Activated CD8-positive, alpha-beta memory T cell treated with anti-CD3 and anti-CD28 coated beads, Interleukin-2, amount 50 U/mL, for 24 hours (primary cell): ENCODE measurements around the gene NPAS3.

Source experiments
- DNase-seq: peaks from one replicate; pipeline ENCODE4 v3.0.0-alpha.2; 2020; ENCODE audit errors: extremely low read depth

NPAS3 gene

DNA sequence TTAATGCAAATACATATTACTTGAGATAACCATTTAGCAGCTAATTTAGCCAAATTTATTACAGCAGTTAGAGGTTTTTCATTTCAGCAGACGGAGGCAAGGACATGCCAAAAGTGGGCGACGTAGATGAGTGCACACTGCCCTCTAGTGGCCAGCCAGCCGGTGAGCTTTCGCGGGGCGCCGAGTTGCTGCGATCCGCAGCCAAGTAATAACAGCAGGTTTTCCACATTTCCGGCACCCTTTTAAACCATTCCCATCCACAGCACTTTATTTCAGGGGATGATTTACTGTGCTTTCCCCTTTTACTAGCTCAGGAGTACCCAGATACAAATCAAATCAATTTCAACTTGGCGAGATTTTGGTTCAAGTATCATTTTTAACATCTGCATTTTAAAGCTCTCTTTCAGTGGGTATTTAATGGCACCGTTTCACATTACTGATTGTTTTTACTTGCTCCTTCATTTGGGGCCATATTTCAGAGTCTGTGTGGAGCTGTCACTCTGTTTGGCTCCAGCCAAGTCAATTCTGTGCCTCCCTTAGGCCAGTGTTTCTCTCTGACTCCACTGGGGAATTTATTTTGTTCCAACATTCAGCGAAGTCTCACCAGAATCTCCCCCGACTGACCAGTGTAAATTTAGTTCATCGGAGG is 854.2 kb downstream of the NPAS3 start:
- peak; percentile 32 for DNase-seq

DNA sequence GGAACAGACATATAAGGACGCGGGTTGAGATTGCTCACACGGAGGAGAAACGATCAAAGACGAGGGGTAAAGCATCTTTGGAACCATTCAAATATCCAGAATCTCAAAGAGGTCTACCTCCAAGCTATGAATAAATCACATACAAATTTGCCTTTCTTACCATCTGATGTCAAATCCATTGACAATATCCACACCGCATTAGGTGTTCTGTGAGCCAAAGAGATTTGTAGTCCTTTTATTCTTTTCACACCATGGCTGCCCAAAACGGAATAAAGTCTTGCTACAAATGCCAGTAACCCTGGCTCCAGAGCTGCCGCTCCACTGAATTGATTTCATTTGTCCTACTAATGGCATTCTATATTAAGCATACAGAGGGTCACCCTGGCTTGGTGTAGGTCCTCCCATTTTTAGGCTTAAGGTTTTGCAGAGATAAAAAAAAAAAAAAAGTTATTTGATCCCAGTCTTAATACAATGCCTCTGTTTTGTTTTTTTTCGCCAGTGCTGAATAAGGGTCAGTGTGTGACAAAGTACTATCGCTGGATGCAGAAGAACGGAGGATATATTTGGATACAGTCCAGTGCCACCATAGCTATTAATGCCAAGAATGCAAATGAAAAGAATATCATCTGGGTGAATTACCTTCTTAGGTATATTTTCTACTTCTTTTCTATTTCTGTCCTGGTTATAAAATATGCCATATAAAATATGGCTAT is 854.9 kb downstream of the NPAS3 start:
- no peak for DNase-seq

DNA sequence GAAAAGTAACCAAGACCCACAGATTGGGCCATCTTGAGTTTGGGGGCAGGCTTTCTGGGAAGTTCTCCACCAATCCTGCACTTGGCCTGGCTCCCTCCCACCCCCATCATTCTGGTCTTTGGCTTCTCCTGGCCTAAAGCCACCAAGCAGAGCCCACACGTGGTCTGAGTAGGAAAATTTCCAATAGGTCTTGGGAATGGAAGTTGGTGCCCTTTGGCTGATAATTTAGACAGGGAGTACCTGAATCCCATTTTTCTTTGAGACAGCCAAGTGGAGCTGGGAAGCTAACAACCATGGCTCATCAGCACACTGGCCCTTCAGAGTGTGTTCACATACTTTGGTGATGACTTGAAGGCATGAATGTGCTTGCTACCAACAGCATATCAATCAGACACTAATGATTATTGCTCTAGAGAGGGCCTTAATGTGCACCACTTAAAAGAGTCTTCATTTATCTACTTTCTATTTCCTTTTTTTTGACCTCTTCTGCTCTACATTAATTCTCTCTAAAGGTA is 856.2 kb downstream of the NPAS3 start:
- no peak for DNase-seq

DNA sequence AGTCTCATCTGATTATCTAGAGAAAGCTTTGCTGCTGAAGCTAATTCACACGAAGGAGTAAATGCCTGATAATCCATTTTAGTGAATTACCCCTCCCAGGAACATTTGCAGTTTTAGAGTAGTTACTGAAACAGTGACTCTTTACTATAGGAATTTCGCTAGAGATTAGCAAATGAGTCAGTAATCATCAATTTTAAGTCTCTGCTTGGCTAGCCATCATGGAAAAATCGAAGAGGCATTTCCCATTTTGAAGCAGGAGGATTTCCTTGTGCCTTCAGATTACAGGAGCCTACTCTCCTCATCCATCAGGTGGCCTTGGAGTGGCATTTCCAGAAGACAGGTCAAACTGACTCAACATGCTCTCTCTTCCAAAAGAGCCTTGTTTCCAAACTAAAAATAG is 857.7 kb downstream of the NPAS3 start:
- no peak for DNase-seq

DNA sequence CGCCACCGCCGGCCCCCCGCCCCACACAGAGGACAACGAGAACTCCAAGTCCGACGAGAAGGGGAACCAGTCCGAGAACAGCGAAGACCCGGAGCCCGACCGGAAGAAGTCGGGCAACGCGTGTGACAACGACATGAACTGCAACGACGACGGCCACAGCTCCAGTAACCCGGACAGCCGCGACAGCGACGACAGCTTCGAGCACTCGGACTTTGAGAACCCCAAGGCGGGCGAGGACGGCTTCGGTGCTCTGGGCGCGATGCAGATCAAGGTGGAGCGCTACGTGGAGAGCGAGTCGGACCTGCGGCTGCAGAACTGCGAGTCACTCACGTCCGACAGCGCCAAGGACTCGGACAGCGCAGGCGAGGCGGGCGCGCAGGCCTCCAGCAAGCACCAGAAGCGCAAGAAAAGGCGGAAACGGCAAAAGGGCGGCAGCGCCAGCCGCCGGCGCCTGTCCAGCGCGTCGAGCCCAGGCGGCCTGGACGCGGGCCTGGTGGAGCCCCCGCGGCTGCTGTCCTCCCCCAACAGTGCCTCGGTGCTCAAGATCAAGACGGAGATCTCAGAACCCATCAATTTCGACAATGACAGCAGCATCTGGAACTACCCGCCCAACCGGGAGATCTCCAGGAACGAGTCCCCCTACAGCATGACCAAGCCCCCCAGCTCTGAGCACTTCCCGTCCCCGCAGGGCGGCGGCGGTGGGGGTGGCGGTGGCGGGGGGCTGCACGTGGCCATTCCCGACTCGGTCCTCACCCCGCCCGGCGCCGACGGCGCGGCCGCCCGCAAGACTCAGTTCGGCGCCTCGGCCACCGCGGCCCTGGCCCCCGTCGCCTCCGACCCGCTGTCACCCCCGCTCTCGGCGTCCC is 861.3 kb downstream of the NPAS3 start:
- DNase-seq, result no peak

DNA sequence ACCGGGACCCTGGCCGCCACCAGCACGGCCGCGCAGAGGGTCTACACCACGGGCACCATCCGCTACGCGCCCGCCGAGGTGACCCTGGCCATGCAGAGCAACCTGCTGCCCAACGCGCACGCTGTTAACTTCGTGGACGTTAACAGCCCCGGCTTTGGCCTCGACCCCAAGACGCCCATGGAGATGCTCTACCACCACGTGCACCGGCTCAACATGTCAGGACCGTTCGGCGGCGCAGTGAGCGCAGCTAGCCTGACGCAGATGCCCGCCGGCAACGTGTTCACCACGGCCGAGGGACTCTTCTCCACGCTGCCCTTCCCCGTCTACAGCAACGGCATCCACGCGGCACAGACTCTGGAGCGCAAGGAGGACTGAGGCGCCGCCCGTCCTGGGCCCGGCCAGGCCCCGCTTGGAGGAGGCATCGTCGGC is 862.1 kb downstream of the NPAS3 start:
- no peak for DNase-seq

DNA sequence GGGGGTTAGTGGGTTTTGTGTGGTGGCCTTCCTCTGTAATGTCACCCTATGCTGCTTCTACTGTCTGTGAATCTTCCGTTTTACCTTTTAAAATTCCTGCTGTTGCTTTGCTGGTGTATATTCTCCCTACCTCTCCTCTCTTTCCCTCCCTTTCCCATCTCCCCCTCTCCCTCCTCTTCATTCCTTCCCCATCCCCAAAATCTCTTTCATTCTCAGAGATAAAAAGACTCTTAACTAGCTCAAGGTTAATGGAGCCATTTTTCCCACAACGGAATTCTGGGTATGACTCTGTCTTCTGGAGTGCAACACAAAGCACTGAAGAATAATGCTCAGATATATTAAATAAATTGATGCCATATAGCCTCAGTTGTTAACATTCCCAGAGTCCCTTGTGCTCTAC is 864.1 kb downstream of the NPAS3 start:
- DNase-seq, result no peak

DNA sequence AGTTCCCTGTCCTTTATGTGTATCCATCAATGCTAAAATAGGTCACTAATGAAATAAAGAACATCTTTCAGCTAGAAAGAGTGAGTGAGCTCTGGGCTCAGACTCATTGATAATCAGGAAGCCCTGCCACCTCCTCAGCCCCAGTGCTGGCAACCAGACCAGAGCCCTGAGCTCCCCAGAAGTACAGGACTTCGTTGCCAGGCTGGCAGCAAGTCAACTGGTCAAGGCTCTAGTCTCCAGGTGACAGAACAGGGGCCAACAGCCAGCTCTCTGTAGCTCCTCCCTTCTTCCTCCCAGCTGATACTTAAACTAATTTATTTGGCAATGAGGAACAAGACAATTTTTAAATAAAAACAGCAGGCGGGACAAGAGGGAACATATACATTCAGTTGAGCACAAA is 866.9 kb downstream of the NPAS3 start:
- no peak for DNase-seq

DNA sequence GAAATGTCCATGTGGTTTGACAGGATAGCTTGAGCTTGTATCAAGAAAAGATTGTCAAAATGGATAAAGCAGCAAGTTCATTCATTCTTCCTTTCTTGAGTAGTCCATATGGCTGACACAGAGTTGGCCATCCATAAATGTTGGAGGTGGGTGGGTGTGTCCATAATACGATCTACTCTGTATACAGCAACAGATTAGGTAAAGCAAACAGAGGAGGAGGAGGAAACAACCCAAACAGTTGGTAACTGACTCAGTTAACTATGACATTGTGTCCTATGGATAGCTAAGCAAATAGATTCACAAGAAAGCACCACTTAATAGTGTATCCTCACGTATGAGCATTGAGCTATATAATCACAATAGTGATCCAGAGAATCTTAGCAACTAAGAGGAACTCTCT is 868.2 kb downstream of the NPAS3 start:
- no peak for DNase-seq

DNA sequence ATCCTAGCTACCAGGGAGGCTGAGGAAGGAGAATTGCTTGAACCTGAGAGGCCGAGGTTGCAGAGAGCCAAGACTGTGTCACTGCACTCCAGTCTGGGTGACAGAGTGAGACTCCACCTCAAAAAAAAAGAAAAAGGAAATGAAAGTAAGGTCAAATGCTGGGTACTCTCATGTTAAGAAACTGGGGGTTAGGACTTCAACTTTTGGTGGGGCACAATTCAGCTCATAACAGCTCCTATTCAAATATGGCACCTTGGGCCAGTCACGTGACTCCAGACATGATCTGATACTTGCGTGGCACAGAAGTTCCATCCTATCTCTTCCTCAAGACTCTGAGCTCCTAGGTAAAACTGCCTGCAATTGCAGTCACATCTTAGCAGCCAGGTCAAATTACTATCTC is 869.5 kb downstream of the NPAS3 start:
- no peak for DNase-seq

DNA sequence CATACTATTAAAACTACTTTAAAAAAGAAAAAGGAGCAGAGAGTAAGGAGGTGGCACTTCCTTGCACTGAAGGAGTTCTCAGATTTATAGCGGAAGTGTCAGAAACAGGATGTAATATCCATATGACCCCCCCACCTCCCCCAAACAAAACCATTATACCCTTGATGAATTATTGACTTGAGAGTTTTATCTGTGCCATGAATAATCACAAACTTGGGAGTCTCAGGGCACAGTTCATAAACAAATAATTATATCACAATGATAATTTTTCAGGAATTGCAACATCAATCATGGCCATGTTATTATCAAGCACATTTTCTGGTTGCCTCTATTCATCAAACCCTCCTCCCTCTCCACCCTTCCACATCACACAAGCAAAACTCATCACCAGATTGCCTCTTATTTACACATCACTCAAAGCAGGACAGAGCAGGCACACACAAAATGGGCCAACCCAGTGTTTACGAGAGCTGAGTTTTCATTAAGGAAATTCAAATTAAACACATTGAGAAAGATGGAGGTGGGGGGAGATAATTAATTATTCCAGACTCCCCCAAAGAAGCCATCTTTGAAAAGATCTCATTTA is 870.8 kb downstream of the NPAS3 start:
- no peak for DNase-seq

DNA sequence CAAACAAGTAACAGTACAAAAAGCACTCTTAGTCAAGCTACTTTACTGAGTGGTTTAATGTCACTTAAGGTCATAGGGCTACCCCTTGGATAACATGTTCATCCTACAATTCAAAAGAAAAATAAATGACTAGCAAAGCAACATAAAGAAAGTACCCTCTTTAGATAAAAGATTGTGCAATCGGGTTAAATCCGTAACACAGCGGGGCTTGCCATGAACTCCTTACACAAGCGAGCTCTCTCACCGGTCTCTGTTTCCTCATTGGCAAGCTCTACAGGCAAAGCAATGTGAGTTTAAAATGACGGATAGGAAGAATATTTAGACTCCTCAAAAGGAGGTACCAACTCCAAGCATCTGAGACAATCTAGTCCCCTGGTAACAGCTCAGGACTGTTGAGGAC is 871.6 kb downstream of the NPAS3 start:
- no peak for DNase-seq

DNA sequence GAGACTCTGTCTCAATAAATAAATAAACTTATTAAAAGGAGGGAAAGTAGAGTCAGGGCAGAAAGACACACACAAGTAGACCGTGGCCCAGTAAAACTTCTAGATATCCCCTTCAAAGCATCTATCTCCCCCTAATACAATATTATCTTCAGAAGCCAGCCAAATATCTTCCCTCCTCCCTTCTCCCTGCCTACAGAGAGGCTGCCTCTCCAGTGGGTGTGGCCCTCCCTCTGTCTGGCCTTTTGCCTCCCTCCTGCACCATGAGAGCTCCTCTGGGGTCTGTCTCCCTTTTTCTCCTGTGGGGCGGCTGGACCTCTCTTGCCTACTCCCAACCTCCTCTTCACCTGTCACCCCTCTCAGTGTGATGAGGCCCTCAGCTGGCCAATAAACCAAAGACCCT is 873.0 kb downstream of the NPAS3 start:
- DNase-seq, result no peak

DNA sequence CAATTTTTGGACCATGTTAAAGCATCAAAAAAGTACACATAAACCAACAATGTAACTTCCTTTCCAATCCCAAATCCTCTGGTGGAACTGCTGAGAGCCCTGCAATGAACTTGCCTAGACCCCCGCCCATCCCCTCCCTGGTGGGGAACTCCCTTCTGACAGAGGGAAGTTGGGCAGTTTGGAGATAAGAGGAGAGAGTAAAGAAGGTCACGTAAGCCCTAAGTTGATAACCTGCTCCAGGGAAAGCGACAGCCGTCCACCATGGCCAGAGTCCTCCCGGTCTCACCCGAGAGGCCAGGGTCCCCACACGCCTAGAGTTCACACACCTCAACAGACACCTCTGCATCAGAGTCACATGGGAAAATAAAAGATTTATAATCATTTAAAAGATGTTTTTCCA is 873.5 kb downstream of the NPAS3 start:
- no peak for DNase-seq

DNA sequence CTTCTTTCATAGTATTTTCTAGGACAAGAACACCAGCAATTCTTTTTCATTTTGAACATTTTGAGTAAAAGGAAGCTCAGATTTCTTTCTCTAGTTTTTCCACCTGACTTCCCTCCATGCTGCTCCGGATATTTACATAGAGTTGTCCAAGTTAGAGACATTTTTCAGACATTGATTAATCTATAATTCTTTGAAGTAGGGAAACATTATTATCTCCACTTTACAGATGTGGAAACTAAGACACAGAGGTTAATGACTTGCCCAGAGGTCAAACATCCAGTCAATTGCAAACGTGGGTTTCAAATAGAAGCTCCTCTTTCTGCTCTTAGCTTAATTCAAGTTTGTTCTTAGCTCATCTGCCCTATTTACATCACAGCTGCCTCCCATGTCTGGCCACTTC is 873.9 kb downstream of the NPAS3 start:
- no peak for DNase-seq

DNA sequence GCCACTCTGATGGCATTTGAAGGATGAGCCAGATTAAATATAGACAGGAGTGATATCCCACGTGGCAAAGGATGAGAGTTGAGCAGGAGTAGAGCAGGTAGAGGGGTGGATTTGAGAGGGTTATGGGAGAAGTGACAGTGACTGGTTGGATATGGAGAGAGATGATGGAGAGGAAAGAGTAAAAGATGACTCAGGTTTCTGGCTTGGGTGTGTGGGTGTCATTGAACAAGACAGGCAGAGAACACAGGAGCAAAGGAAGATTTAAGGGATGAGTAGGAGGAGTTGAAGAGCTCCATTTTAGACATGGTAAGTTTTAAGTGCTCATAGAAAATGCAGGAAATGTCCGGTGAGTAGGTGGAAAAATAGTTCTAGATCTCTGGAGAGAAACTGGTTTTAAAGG is 875.3 kb downstream of the NPAS3 start:
- DNase-seq, result no peak

DNA sequence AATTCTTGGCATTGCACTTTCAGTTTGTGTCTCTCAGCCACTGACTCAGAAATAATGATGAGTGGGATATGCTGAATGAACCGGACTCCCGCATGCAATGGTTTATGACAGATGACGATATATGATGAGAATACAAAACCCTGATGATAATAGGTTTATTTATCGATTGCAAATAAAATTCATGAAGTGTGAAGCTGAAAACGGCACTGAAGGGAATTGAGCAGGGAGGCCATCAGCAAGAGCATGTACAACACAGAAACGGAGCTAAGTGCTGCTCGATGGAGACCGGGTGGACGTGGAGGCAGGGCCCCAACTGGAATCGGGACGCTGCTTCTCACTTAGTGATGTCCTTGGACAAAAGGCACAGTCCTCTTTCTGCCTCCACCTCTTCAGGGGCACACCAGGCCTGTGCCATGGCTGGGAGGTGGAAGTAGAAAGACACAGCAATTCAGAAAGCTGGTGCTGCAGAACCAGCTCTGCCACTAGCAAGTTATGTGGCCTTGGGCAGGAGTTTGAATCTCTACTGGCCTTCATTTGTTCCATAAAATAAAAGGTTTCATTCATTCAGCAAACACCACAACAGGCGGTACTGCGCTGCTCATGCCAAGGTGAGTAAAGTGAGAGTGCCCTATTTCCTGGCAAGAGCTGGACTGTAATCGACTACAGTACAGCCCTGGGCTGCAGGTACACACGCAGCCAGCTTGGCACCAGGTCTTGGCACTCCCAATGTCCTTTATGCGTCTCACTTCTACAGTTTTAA is 895.2 kb downstream of the NPAS3 start:
- no peak for DNase-seq

DNA sequence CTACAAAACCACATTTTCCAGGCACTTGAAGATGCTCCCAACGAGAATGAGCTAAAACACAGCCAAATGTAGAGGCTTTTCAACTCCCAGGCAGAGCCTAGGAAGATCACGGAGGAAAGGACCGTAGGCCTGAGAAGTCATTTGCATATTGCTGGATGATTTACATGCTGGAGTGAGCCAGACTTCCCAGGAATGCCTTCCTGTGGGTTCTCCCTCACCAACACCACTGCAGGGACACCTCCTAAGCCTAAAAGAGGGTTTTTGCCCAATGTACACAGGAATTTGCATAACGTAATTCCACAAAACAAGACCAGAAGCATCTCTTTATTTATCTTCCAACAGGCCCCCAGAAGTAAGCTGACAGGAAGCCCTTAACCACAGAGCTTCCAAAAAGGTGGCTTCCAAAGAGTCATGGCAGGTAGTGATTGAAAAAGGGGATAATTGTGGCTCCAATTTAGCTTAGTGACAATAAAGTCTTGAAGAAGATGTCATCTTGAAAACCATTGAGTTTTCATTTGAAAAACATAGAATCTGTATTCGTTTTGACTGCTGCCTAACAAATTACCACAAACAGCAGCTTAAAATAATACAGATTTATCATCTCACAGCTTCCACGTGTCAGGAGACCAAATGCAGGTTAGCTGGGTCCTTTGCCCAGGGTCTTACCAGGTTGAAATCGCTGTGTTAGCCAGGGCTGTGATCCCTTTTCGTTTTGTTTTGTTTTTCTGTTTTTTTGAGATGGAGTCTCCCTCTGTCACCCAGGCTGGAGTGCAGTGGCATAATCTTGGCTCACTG is 896.0 kb downstream of the NPAS3 start:
- no peak for DNase-seq

DNA sequence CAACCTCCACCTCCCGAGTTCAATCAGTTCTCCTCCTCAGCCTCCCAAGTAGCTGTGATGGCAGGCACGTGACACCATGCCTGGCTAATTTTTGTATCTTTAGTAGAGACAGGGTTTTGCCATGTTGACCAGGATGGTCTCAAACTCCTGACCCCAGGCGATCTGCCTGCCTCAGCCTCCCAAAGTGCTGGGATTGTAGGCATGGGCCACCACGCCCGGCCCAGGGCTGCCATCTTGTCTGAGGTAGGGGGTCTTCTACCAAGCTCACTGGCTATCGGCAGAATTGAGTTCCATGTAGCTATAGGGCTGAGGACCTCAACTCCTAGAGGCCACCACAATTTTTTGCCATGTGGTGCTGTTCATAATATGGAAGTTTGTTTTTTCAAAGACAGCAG is 896.6 kb downstream of the NPAS3 start:
- no peak for DNase-seq

DNA sequence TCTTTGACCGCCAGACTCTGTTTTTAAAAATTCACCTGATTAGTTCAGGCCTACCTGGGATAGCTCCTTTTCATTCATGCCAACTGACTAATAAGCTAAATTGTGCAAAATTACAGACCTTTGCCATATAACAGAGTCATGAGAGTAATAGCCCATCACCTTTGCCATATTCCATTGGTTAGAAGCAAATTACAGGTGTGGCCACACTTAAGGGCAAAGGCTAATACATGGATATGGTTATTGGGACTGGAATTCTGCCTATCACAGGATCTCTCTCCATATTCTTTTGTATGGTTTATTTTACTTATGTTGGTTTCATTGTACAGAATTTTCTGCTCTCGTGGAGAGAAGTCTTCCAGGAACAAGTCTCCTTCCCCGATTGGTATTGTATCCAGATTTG is 897.0 kb downstream of the NPAS3 start:
- DNase-seq, result no peak
